ENCODE data around the gene RTL5.
A peak's percentile ranks its signal among the peaks of the same experiment; 100 is the strongest.

GRCh38 chrX:72131317-72132294 is at the start of gene RTL5:
- TF ChIP-seq POLR2A (IDR thresholded peaks at IDR 0.05) (no peak), CTCF (IDR thresholded peaks at IDR 0.05) (no peak), POLR2AphosphoS5 (IDR thresholded peaks at IDR 0.05) (peak; percentile 7 to 67 (median 46)), EP300 (IDR thresholded peaks at IDR 0.05) (no peak)

Data from sigmoid colon (tissue), 4 donors.